Endothelial cell of umbilical vein (primary cell): ENCODE data around the gene PRRT1B. TPM values are rescaled to one million over a fixed set of nuclear protein-coding genes. Genes with fewer than 3 reads are reported as not detected.

Experiments
- BruUV-seq: library from RNA; stranded (reverse); fragments of 400-500 nt; replicated peaks from 2 replicates; lab custom pipeline; 2021; lab: Mats Ljungman, UMichigan
- CTCF ChIA-PET: fragments of 300-600, 350-600 bp; sonication (Branson Sonifier 250); formaldehyde crosslinking; loops from one replicate; lab custom pipeline; 2021; ENCODE audit warnings: antibody characterized with exemption, inconsistent platforms; lab: Charles Lee
- POLR2A ChIA-PET: fragments of 300-600, 350-600 bp; sonication (Branson Sonifier 250); formaldehyde crosslinking; loops from one replicate; lab custom pipeline; 2021; ENCODE audit warnings: antibody characterized with exemption, inconsistent platforms; lab: Charles Lee
- DNase-seq: peaks from one replicate; pipeline ENCODE4 v3.0.0-alpha.2; 2011; ENCODE audit warnings: low read depth, low spot score
- FAIRE-seq: peaks from 2 replicates; lab custom pipeline; 2011; peaks lifted over from hg19 to GRCh38; lab: Jason Lieb, UNC
- H2AFZ ChIP-seq: 2 replicates; pipeline ENCODE4 v1.6.0; 2012; ENCODE audit warnings: low read depth, low read length, control low read depth, inconsistent platforms
- H3K27ac ChIP-seq: 2 replicates; pipeline ENCODE4 v1.5.1; 2011; ENCODE audit warnings: low read depth, mild to moderate bottlenecking, control low read depth, low read length, moderate library complexity; ENCODE audit not compliant: insufficient read depth
- H3K27me3 ChIP-seq, 2 experiments: 2 replicates each; pipeline versions ENCODE4 v1.6.0 to v1.6.1; 2011; ENCODE audit warnings: low read length in 2 of 2, mixed read lengths in 1 of 2; ENCODE audit not compliant: control insufficient read depth in 2 of 2, insufficient read depth in 2 of 2
- H3K36me3 ChIP-seq, 2 experiments: 2 replicates in 1 of 2; 3 replicates in 1 of 2; pipeline ENCODE4 v1.5.1; 2011; ENCODE audit warnings: low read length in 2 of 2, mild to moderate bottlenecking in 1 of 2, moderate library complexity in 1 of 2; ENCODE audit not compliant: control insufficient read depth in 2 of 2, insufficient read depth in 2 of 2; ENCODE audit errors: extremely low read depth in 1 of 2
- H3K4me1 ChIP-seq: 3 replicates; pipeline ENCODE4 v1.5.1; 2011; ENCODE audit warnings: mild to moderate bottlenecking, low read length; ENCODE audit not compliant: control insufficient read depth, insufficient read depth; ENCODE audit errors: extremely low read depth
- H3K4me2 ChIP-seq: 2 replicates; pipeline ENCODE4 v1.6.1; 2011; ENCODE audit warnings: low read length, control low read depth, mixed read lengths; ENCODE audit not compliant: insufficient read depth
- H3K4me3 ChIP-seq, 3 experiments: fragments of 200-600 bp in 1 of 3; sonication (generic), shearing (Covaris generic) in 1 of 3; replicated peaks in 1 of 3; 2 replicates each; pipeline ENCODE4 v1.5.1; 2011 to 2016; ENCODE audit warnings: control low read depth in 3 of 3, low read length in 3 of 3, mild to moderate bottlenecking in 2 of 3, inconsistent platforms in 1 of 3, low read depth in 1 of 3, moderate library complexity in 1 of 3; ENCODE audit not compliant: insufficient read depth in 1 of 3
- H3K79me2 ChIP-seq: 2 replicates; pipeline ENCODE4 v1.6.0; 2012; ENCODE audit warnings: low read length, inconsistent platforms; ENCODE audit not compliant: control insufficient read depth, insufficient read depth
- H3K9ac ChIP-seq: replicated peaks from 2 replicates; pipeline ENCODE3; 2011; ENCODE audit warnings: low read length, control low read depth; ENCODE audit not compliant: insufficient read depth; ENCODE audit errors: extremely low read depth
- H3K9me1 ChIP-seq: replicated peaks from 3 replicates; pipeline ENCODE4 v1.6.0; 2011; ENCODE audit warnings: mild to moderate bottlenecking, low read length; ENCODE audit not compliant: control insufficient read depth, insufficient read depth; ENCODE audit errors: extremely low read depth
- H3K9me3 ChIP-seq: replicated peaks from 2 replicates; pipeline ENCODE4 v1.5.1; 2012; ENCODE audit warnings: low read length, inconsistent platforms; ENCODE audit not compliant: control insufficient read depth, insufficient read depth
- H4K20me1 ChIP-seq: replicated peaks from 2 replicates; pipeline ENCODE3; 2011; ENCODE audit warnings: mild to moderate bottlenecking, low read length; ENCODE audit not compliant: control insufficient read depth, insufficient read depth; ENCODE audit errors: extremely low read depth
- CTCF ChIP-seq, 2 donors: IDR thresholded peaks; 1 replicate in 1 of 2; 2 replicates in 1 of 2; pipeline ENCODE4 v1.5.1; 2011; ENCODE audit warnings: low read length in 2 of 2, mild to moderate bottlenecking in 2 of 2, moderate library complexity in 2 of 2, control low read depth in 1 of 2, inconsistent platforms in 1 of 2, low read depth in 1 of 2; ENCODE audit not compliant: insufficient read depth in 1 of 2; ENCODE audit errors: extremely low read depth in 1 of 2
- EZH2 ChIP-seq: IDR thresholded peaks from 2 replicates; pipeline ENCODE4 v1.6.1; 2012; ENCODE audit warnings: borderline replicate concordance, low read depth, mild to moderate bottlenecking, moderate library complexity, low read length, inconsistent platforms; ENCODE audit not compliant: severe bottlenecking
- FOS ChIP-seq: IDR thresholded peaks from 2 replicates; pipeline ENCODE4 v1.6.1; 2011; ENCODE audit warnings: mild to moderate bottlenecking, low read length, moderate library complexity, borderline replicate concordance; ENCODE audit not compliant: insufficient read depth
- GATA2 ChIP-seq: IDR thresholded peaks from 2 replicates; pipeline ENCODE4 v1.7.0; 2011; ENCODE audit warnings: low read depth, mild to moderate bottlenecking, moderate library complexity, mixed read lengths, low read length; ENCODE audit not compliant: insufficient read length, insufficient read depth
- JUN ChIP-seq: IDR thresholded peaks from 2 replicates; pipeline ENCODE4 v1.6.1; 2011; ENCODE audit warnings: borderline replicate concordance, low read depth; ENCODE audit not compliant: insufficient read length, insufficient read depth
- MAX ChIP-seq: IDR thresholded peaks from 2 replicates; pipeline ENCODE4 v1.6.1; 2011; ENCODE audit not compliant: insufficient read depth, insufficient read length
- MYC ChIP-seq: IDR thresholded peaks from one replicate; pipeline ENCODE4 v1.6.1; 2011; ENCODE audit warnings: mild to moderate bottlenecking, low read depth, low read length
- POLR2A ChIP-seq: IDR thresholded peaks from 2 replicates; pipeline ENCODE4 v1.6.1; 2012; ENCODE audit warnings: low read depth, mild to moderate bottlenecking, control low read depth, low read length
- POLR2AphosphoS5 ChIP-seq: IDR thresholded peaks from 2 replicates; pipeline ENCODE4 v1.6.1; 2012; ENCODE audit warnings: low read depth, mild to moderate bottlenecking, control low read depth, low read length, moderate library complexity; ENCODE audit not compliant: insufficient read depth
- dilution Hi-C: fragments of 300-500 bp; cut with MboI; formaldehyde crosslinking; loops from one replicate; pipeline ENCODE4 v1.15.0; 2019; ENCODE audit warnings: low sequenced_read_pairs; ENCODE audit not compliant: extremely low pct_ligation_motif_present
- intact Hi-C: fragments of 100-400 bp; cut with micrococcal nuclease; formaldehyde crosslinking; loops from one replicate; pipeline ENCODE4 v1.10.0; 2022
- polyA plus RNA-seq, 4 experiments: library from polyadenylated mRNA; depleted of rRNA in 3 of 4; stranded (reverse) in 3 of 4; unstranded in 1 of 4; fragments of >200 nt; gene quantifications; 2 replicates each; pipeline versions ENCODE4 v1.2.1 to v1.2.3, GENCODE V29; 2011 to 2012; ENCODE audit warnings: missing spikeins in 1 of 4
- total RNA-seq: library from RNA; stranded (reverse); gene quantifications from 2 replicates; pipeline ENCODE4 v1.2.3, GENCODE V29; 2021

The PRRT1B gene
- total and polyA plus RNA-seq, 2 donors (not counting 3 experiments of a cell fraction or from before 2014, with no cell fraction given), result not detected

DNA sequence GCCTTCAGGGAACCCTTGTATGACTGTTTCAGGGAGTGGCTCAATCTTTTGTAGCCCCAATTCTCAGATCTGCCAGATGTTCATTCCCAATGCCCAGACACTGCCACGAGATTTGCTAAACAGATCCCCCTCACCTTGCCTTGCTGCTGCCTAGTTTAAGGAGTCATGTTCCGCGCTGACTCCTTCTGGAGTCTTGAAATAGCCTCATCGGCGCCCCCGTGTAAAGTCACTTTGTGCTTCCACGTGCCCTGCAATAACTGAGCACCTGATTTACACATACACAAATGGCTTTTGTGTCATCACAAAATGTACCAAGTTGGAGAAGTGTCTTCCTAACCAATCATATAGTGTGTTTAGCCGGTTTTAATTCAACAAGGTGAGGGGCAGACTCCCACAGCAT is 62.3 kb downstream of the PRRT1B start:
- H3K4me3 ChIP-seq, result no peak overlapping the region
- DNase-seq, result no peak
- H3K4me1 ChIP-seq, result peaks cover 17% of the 10 kb centered on the region
- H3K27me3 ChIP-seq, result no peaks in the 10 kb centered on the region
- no peaks in the 10 kb centered on the region for H3K9me1 ChIP-seq
- no peak for FAIRE-seq
- no peaks in the 10 kb centered on the region for H4K20me1 ChIP-seq
- no peak overlapping the region for H3K9ac ChIP-seq
- TF ChIP-seq JUN, result no peak
- no peak for TF ChIP-seq MAX
- no peak for TF ChIP-seq POLR2AphosphoS5
- no peak for TF ChIP-seq MYC
- TF ChIP-seq GATA2, result no peak
- no peak for TF ChIP-seq POLR2A
- TF ChIP-seq EZH2, result no peak
- no peak for TF ChIP-seq CTCF (IDR thresholded peaks at IDR 0.05; ENCODE audit: extremely low read depth in 1 of 2, insufficient read depth in 1 of 2, low read depth in 1 of 2, low read length in 2 of 2)
- TF ChIP-seq FOS, result no peak
- BruUV-seq, result no TSS peak
- no peak overlapping the region for H2AFZ ChIP-seq
- dilution Hi-C loops (no loop called here), intact Hi-C loops (no loop called here)
- H3K9me3 ChIP-seq, result no peaks in the 10 kb centered on the region
- POLR2A ChIA-PET, result no interaction called here
- H3K27ac ChIP-seq, result peak overlapping the region; percentile 45
- CTCF ChIA-PET, result interaction anchor here (1.7 kb wide), 1 partner anchor 107 kb away, joined by 4 read pairs; no protein-coding TSS in a partner anchor
- peaks cover 0 to 18% of the 10 kb centered on the region in 2 experiments for H3K36me3 ChIP-seq
- H3K79me2 ChIP-seq, result no peaks in the 10 kb centered on the region
- no peak overlapping the region for H3K4me2 ChIP-seq
